Measurements from ENCODE around the gene ZNF385B. TPM values are rescaled to one million over a fixed set of nuclear protein-coding genes. Genes with fewer than 3 reads are reported as not detected.

The ZNF385B gene
- total RNA-seq, 1 experiment from 2014 or later = 0.77 TPM

GRCh38 chr2:179675435-179675834 is 186.0 kb downstream of the ZNF385B start:
- Mint-ChIP-seq H3K4me1 (ENCODE audit: low read depth, unreplicated experiment) (no peaks in the 10 kb centered on the region), H3K4me3 (ENCODE audit: unreplicated experiment) (no peak overlapping the region), H3K9me3 (ENCODE audit: unreplicated experiment) (peaks cover 10% of the 10 kb centered on the region), H3K27ac (ENCODE audit: unreplicated experiment) (no peak overlapping the region), H3K36me3 (ENCODE audit: insufficient read depth, unreplicated experiment) (no peaks in the 10 kb centered on the region), H3K27me3 (ENCODE audit: insufficient read depth, unreplicated experiment) (no peaks in the 10 kb centered on the region)
- DNase-seq = no peak
- no peak for TF ChIP-seq CTCF (IDR thresholded peaks at IDR 0.05; ENCODE audit: insufficient read depth in 1 of 2, low read depth in 1 of 2, low read length in 1 of 2, severe bottlenecking in 1 of 2, unreplicated experiment in 1 of 2)
- ChIA-PET CTCF (no interaction called here), POLR2A (no interaction called here)
- H3K36me3 ChIP-seq (ENCODE audit: control insufficient read depth, insufficient read depth, low read length) = no peaks in the 10 kb centered on the region
- no TSS peak for BruUV-seq (replicated peaks)
- H3K27me3 ChIP-seq (replicated peaks; ENCODE audit: control insufficient read depth, insufficient read depth, low read length) = no peaks in the 10 kb centered on the region
- H3K4me3 ChIP-seq (ENCODE audit: low read depth, low read length) = no peak overlapping the region
- H3K9me3 ChIP-seq = peaks cover 8% of the 10 kb centered on the region
- intact Hi-C loops (cut with micrococcal nuclease; ENCODE audit: unreplicated experiment) = no loop called here
- H3K4me1 ChIP-seq = peaks cover 12% of the 10 kb centered on the region; the same call in 1 of the 2 replicates

GRCh38 chr2:179671043-179671981 is 190.1 kb downstream of the ZNF385B start:
- peaks cover 10% of the 10 kb centered on the region for H3K9me3 Mint-ChIP-seq (ENCODE audit: unreplicated experiment)
- H3K36me3 Mint-ChIP-seq (ENCODE audit: insufficient read depth, unreplicated experiment) = peaks cover 7% of the 10 kb centered on the region
- ChIA-PET POLR2A (no interaction called here), CTCF (no interaction called here)
- H3K27me3 ChIP-seq (replicated peaks; ENCODE audit: control insufficient read depth, insufficient read depth, low read length) = no peaks in the 10 kb centered on the region
- BruUV-seq (replicated peaks) = no TSS peak
- no peaks in the 10 kb centered on the region for H3K36me3 ChIP-seq (ENCODE audit: control insufficient read depth, insufficient read depth, low read length)
- H3K9me3 ChIP-seq = peaks cover 12% of the 10 kb centered on the region
- DNase-seq = no peak
- intact Hi-C loops (cut with micrococcal nuclease; ENCODE audit: unreplicated experiment) = no loop called here
- no peak for TF ChIP-seq CTCF (IDR thresholded peaks at IDR 0.05; ENCODE audit: insufficient read depth in 1 of 2, low read depth in 1 of 2, low read length in 1 of 2, severe bottlenecking in 1 of 2, unreplicated experiment in 1 of 2)
- no peak overlapping the region for H3K4me3 Mint-ChIP-seq (ENCODE audit: unreplicated experiment)
- H3K4me1 Mint-ChIP-seq (ENCODE audit: low read depth, unreplicated experiment) = peaks cover 7% of the 10 kb centered on the region
- no peaks in the 10 kb centered on the region for H3K27me3 Mint-ChIP-seq (ENCODE audit: insufficient read depth, unreplicated experiment)
- peaks cover 40% of the 10 kb centered on the region for H3K4me1 ChIP-seq
- no peak overlapping the region for H3K4me3 ChIP-seq (ENCODE audit: low read depth, low read length)
- H3K27ac Mint-ChIP-seq (ENCODE audit: unreplicated experiment) = no peak overlapping the region

DNA sequence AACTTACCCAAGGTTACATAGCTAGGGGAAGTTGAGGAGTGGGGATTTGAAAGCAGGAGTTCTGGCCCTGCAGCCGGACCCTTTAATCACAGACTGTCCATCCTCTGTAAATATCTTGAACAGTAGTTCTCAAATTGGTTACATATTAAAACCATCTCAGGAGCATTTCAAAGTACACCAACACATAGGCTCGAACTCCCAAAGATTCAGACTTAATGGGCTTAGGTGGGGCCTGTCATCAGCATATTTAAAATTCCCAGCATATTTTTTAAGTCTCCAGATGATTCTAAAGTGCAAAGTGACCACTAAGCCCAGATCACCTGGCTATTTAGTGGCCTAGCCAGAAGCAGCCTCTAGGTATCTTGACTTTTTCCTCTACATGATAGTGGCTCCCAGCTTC is 192.2 kb downstream of the ZNF385B start:
- Histone ChIP-seq H3K4me3 (ENCODE audit: low read depth, low read length) (no peak overlapping the region), H3K27me3 (replicated peaks; ENCODE audit: control insufficient read depth, insufficient read depth, low read length) (no peaks in the 10 kb centered on the region), H3K36me3 (ENCODE audit: control insufficient read depth, insufficient read depth, low read length) (no peaks in the 10 kb centered on the region), H3K9me3 (peaks cover 12% of the 10 kb centered on the region), H3K4me1 (peaks cover 40% of the 10 kb centered on the region)
- no peak overlapping the region for H3K4me3 Mint-ChIP-seq (ENCODE audit: unreplicated experiment)
- H3K27ac Mint-ChIP-seq (ENCODE audit: unreplicated experiment) = peak overlapping the region; percentile 89
- no peaks in the 10 kb centered on the region for H3K27me3 Mint-ChIP-seq (ENCODE audit: insufficient read depth, unreplicated experiment)
- peaks cover 10% of the 10 kb centered on the region for H3K9me3 Mint-ChIP-seq (ENCODE audit: unreplicated experiment)
- intact Hi-C loops (cut with micrococcal nuclease; ENCODE audit: unreplicated experiment) = loop anchor here (1.0 to 10.0 kb wide), 4 partner anchors 42 to 224 kb away; no protein-coding TSS in a partner anchor
- no peak for TF ChIP-seq CTCF (IDR thresholded peaks at IDR 0.05; ENCODE audit: insufficient read depth in 1 of 2, low read depth in 1 of 2, low read length in 1 of 2, severe bottlenecking in 1 of 2, unreplicated experiment in 1 of 2)
- POLR2A ChIA-PET = no interaction called here
- no TSS peak for BruUV-seq (replicated peaks)
- H3K4me1 Mint-ChIP-seq (ENCODE audit: low read depth, unreplicated experiment) = peaks cover 7% of the 10 kb centered on the region
- CTCF ChIA-PET = no interaction called here
- H3K36me3 Mint-ChIP-seq (ENCODE audit: insufficient read depth, unreplicated experiment) = peaks cover 7% of the 10 kb centered on the region
- DNase-seq = peak; percentile 64 to 76

Data from Caco-2 (cell line).